ENCODE data around the gene MB. TPM values are rescaled to one million over a fixed set of nuclear protein-coding genes. Genes with fewer than 3 reads are reported as not detected.

MB gene
- polyA plus RNA-seq, 1 donor from 2014 or later: 0.51 TPM

GRCh38 chr22:35614404-35614803 lies 2.7 kb downstream of the MB start:
- H3K79me2 ChIP-seq (replicated peaks; ENCODE audit: insufficient read depth, low read length): no peaks in the 10 kb centered on the region
- no peaks in the 10 kb centered on the region for H3K9me2 ChIP-seq (ENCODE audit: insufficient read depth, low read length)
- H2AFZ ChIP-seq (ENCODE audit: low read depth, low read length): no peak overlapping the region
- H3F3A ChIP-seq (ENCODE audit: insufficient read depth, low read length, poor library complexity, severe bottlenecking): no peaks in the 10 kb centered on the region
- H3K4me3 ChIP-seq (ENCODE audit: low read length): no peak overlapping the region
- H3K4me2 ChIP-seq (ENCODE audit: low read length): no peak overlapping the region
- H3K36me3 ChIP-seq (ENCODE audit: insufficient read depth, low read length): no peaks in the 10 kb centered on the region
- H3K9ac ChIP-seq (ENCODE audit: low read length): no peak overlapping the region
- H3K9me3 ChIP-seq (ENCODE audit: low read length): no peaks in the 10 kb centered on the region
- no peak overlapping the region for H3K27ac ChIP-seq (ENCODE audit: low read length)
- no peak for TF ChIP-seq SMC3 (conservative IDR thresholded peaks at IDR 0.05; ENCODE audit: poor library complexity)
- TF ChIP-seq CTCF (IDR thresholded peaks at IDR 0.05; ENCODE audit: poor library complexity, severe bottlenecking): no peak
- TF ChIP-seq RAD21 (conservative IDR thresholded peaks at IDR 0.05): no peak
- TF ChIP-seq EP300 (conservative IDR thresholded peaks at IDR 0.05; ENCODE audit: poor library complexity, severe bottlenecking): no peak
- TF ChIP-seq POLR2AphosphoS5 (IDR thresholded peaks at IDR 0.05): no peak
- no peak for TF ChIP-seq MXI1 (conservative IDR thresholded peaks at IDR 0.05; ENCODE audit: poor library complexity, severe bottlenecking)
- TF ChIP-seq REST (IDR thresholded peaks at IDR 0.05; ENCODE audit: borderline replicate concordance): no peak
- TF ChIP-seq TAF1 (IDR thresholded peaks at IDR 0.05; ENCODE audit: low read depth): no peak
- TF ChIP-seq EZH2 (IDR thresholded peaks at IDR 0.05; ENCODE audit: borderline replicate concordance, insufficient read depth, low read length, poor library complexity, severe bottlenecking): no peak
- H4K20me1 ChIP-seq (ENCODE audit: insufficient read depth): no peaks in the 10 kb centered on the region
- H3K27me3 ChIP-seq (ENCODE audit: insufficient read depth, low read depth, low read length): no peaks in the 10 kb centered on the region

- Histone ChIP-seq H2AFZ (ENCODE audit: low read depth, low read length) (no peak overlapping the region), H3K9me3 (ENCODE audit: low read length) (no peaks in the 10 kb centered on the region), H3K9me2 (ENCODE audit: insufficient read depth, low read length) (no peaks in the 10 kb centered on the region), H3K79me2 (replicated peaks; ENCODE audit: insufficient read depth, low read length) (no peaks in the 10 kb centered on the region), H3K4me3 (ENCODE audit: low read length) (no peak overlapping the region), H3K9ac (ENCODE audit: low read length) (no peak overlapping the region), H3K27ac (ENCODE audit: low read length) (no peak overlapping the region), H3K4me2 (ENCODE audit: low read length) (no peak overlapping the region), H3K36me3 (ENCODE audit: insufficient read depth, low read length) (no peaks in the 10 kb centered on the region), H4K20me1 (ENCODE audit: insufficient read depth) (no peaks in the 10 kb centered on the region), H3F3A (ENCODE audit: insufficient read depth, low read length, poor library complexity, severe bottlenecking) (no peaks in the 10 kb centered on the region), H3K27me3 (ENCODE audit: insufficient read depth, low read depth, low read length) (no peaks in the 10 kb centered on the region)
- TF ChIP-seq MXI1 (conservative IDR thresholded peaks at IDR 0.05; ENCODE audit: poor library complexity, severe bottlenecking): no peak
- TF ChIP-seq RAD21 (conservative IDR thresholded peaks at IDR 0.05): no peak
- TF ChIP-seq TAF1 (IDR thresholded peaks at IDR 0.05; ENCODE audit: low read depth): no peak
- TF ChIP-seq EP300 (conservative IDR thresholded peaks at IDR 0.05; ENCODE audit: poor library complexity, severe bottlenecking): no peak
- no peak for TF ChIP-seq POLR2AphosphoS5 (IDR thresholded peaks at IDR 0.05)
- TF ChIP-seq SMC3 (conservative IDR thresholded peaks at IDR 0.05; ENCODE audit: poor library complexity): no peak
- TF ChIP-seq EZH2 (IDR thresholded peaks at IDR 0.05; ENCODE audit: borderline replicate concordance, insufficient read depth, low read length, poor library complexity, severe bottlenecking): no peak
- no peak for TF ChIP-seq REST (IDR thresholded peaks at IDR 0.05; ENCODE audit: borderline replicate concordance)
- TF ChIP-seq CTCF (IDR thresholded peaks at IDR 0.05; ENCODE audit: poor library complexity, severe bottlenecking): no peak
These were observed 4.2 kb downstream of the MB start for GRCh38 chr22:35612903-35613302.

All from neural cell (in vitro differentiated cells).